Activated CD4-positive, CD25-positive, alpha-beta regulatory T cell (primary cell): ENCODE measurements around the gene HNRNPUL1.

Source experiments
- DNase-seq, 4 experiments: peaks; one replicate each; lab custom pipeline; 2025; lab: John Stamatoyannopoulos, UW

HNRNPUL1 gene

GRCh38 chr19:41353466-41354342 is 89.5 kb downstream of the HNRNPUL1 start, which contains the start of gene TGFB1:
Gene TGFB1 (minus strand): TSS chr19:41353922. CDS start chr19:41353044, 878 bp downstream.
- DNase-seq: peak; percentile 69 to 93 (median 89)

GRCh38 chr19:41354343-41354953 is 90.3 kb downstream of the HNRNPUL1 start:
- DNase-seq: no peak

- no peak for DNase-seq
Measured at GRCh38 chr19:41355035-41355434, 90.9 kb downstream of the HNRNPUL1 start.

- DNase-seq: no peak
Measured at GRCh38 chr19:41355802-41356201, 91.6 kb downstream of the HNRNPUL1 start.

- DNase-seq: no peak
Measured at GRCh38 chr19:41356984-41357739, 93.0 kb downstream of the HNRNPUL1 start.
